ENCODE measurements around the gene SUN5. TPM values are rescaled to one million over a fixed set of nuclear protein-coding genes. Genes with fewer than 3 reads are reported as not detected.

Gene SUN5
- total RNA-seq, 1 experiment from 2014 or later = not detected

DNA sequence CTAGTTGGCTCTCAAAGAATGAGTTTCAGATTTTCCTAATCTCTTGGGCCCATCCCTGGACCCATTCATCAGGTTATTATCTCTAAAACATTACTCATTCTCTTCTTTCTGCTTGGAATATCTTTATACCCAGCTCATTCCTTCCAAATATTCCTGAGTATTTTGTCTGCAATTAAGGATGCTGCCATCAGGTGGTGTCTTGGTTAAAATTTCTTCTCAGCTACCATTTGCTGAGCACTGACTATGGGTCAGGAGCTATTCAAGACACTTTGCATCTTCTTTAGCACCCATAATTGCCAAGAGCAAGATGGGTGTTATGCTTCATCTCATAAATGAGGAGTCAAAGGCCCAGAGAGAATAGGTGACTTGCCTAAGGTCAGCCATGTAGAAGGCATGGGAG, 8.4 kb downstream of the SUN5 start:
- H3K23ac ChIP-seq (ENCODE audit: insufficient read length, low read depth, low read length) = no peak overlapping the region
- no peak overlapping the region for H2BK12ac ChIP-seq (ENCODE audit: insufficient read length, low read depth, low read length)
- no peaks in the 10 kb centered on the region for H3K27me3 ChIP-seq (ENCODE audit: insufficient read depth, low read length)
- H3K27ac ChIP-seq (ENCODE audit: insufficient read length, low read depth, low read length) = no peak overlapping the region
- no peak overlapping the region for H2AFZ ChIP-seq (ENCODE audit: low read length)
- no peak overlapping the region for H3K9ac ChIP-seq (ENCODE audit: extremely low read depth, insufficient read length, low read length)
- no peak overlapping the region for H4K8ac ChIP-seq (replicated peaks; ENCODE audit: insufficient read length, low read depth, low read length)
- no peaks in the 10 kb centered on the region for H3K23me2 ChIP-seq (ENCODE audit: insufficient read length, low read depth, low read length, poor library complexity, severe bottlenecking)
- no peaks in the 10 kb centered on the region for H3K79me2 ChIP-seq (ENCODE audit: insufficient read depth, low read length)
- H3K79me1 ChIP-seq (ENCODE audit: insufficient read depth, low read depth, low read length, poor library complexity, severe bottlenecking) = no peaks in the 10 kb centered on the region
- no peak overlapping the region for H3T11ph ChIP-seq (ENCODE audit: low read length)
- no peak overlapping the region for H4K5ac ChIP-seq (ENCODE audit: insufficient read length, low read depth, low read length)
- H3K4me2 ChIP-seq (ENCODE audit: insufficient read depth, insufficient read length, low read length) = no peak overlapping the region
- H3K27ac Mint-ChIP-seq = no peak overlapping the region
- no peaks in the 10 kb centered on the region for H4K20me1 ChIP-seq (ENCODE audit: control insufficient read depth, insufficient read depth, insufficient read length)
- no peak overlapping the region for H2BK15ac ChIP-seq (ENCODE audit: low read depth, low read length)
- TF ChIP-seq, protein P1, sequence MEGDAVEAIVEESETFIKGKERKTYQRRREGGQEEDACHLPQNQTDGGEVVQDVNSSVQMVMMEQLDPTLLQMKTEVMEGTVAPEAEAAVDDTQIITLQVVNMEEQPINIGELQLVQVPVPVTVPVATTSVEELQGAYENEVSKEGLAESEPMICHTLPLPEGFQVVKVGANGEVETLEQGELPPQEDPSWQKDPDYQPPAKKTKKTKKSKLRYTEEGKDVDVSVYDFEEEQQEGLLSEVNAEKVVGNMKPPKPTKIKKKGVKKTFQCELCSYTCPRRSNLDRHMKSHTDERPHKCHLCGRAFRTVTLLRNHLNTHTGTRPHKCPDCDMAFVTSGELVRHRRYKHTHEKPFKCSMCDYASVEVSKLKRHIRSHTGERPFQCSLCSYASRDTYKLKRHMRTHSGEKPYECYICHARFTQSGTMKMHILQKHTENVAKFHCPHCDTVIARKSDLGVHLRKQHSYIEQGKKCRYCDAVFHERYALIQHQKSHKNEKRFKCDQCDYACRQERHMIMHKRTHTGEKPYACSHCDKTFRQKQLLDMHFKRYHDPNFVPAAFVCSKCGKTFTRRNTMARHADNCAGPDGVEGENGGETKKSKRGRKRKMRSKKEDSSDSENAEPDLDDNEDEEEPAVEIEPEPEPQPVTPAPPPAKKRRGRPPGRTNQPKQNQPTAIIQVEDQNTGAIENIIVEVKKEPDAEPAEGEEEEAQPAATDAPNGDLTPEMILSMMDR (conservative IDR thresholded peaks at IDR 0.05) = peak; percentile 68
- H3K9me3 Mint-ChIP-seq = no peaks in the 10 kb centered on the region
- H2BK120ac ChIP-seq (ENCODE audit: low read depth, low read length, poor library complexity, severe bottlenecking) = no peak overlapping the region
- no peak for DNase-seq
- H3K36me3 Mint-ChIP-seq (ENCODE audit: insufficient read depth in 1 of 3, low read depth in 3 of 3) = no peaks in the 10 kb centered on the region
- peaks cover 7% of the 10 kb centered on the region for H3K27me3 Mint-ChIP-seq (ENCODE audit: low read depth)
- H3K4me1 Mint-ChIP-seq = 0 out of 4 replicates have a peak, but pooled peaks cover 0 to 2% of the 10 kb centered on the region in 2 experiments
- no peak overlapping the region for H3K18ac ChIP-seq (ENCODE audit: insufficient read length, low read depth, low read length)
- no peak overlapping the region for H2BK20ac ChIP-seq (ENCODE audit: low read depth, low read length, poor library complexity, severe bottlenecking)
- H2AK5ac ChIP-seq (ENCODE audit: insufficient read length, low read length) = no peak overlapping the region
- H3K9me3 ChIP-seq (ENCODE audit: control insufficient read depth, low read depth, low read length) = no peaks in the 10 kb centered on the region
- no peak overlapping the region for H3K56ac ChIP-seq (ENCODE audit: insufficient read length, low read depth, low read length)
- no peak overlapping the region for H3K14ac ChIP-seq (ENCODE audit: insufficient read depth, low read length)
- H4K91ac ChIP-seq (ENCODE audit: insufficient read length, low read depth, low read length) = no peak overlapping the region
- H3K4ac ChIP-seq (ENCODE audit: low read depth, low read length) = no peak overlapping the region
- no peak overlapping the region for H2BK5ac ChIP-seq (ENCODE audit: insufficient read length, low read length)
- no peaks in the 10 kb centered on the region for H3K4me1 ChIP-seq (ENCODE audit: insufficient read depth, low read length)
- no peak overlapping the region for H3K4me3 Mint-ChIP-seq
